Activated CD8-positive, alpha-beta memory T cell treated with anti-CD3 and anti-CD28 coated beads, Interleukin-2, amount 50 U/mL, for 1 hour (primary cell): ENCODE results near the gene PTPRE.

Experiments
- DNase-seq: peaks from one replicate; pipeline ENCODE4 v3.0.0-alpha.2; 2020; ENCODE audit errors: extremely low read depth

Gene PTPRE

DNA sequence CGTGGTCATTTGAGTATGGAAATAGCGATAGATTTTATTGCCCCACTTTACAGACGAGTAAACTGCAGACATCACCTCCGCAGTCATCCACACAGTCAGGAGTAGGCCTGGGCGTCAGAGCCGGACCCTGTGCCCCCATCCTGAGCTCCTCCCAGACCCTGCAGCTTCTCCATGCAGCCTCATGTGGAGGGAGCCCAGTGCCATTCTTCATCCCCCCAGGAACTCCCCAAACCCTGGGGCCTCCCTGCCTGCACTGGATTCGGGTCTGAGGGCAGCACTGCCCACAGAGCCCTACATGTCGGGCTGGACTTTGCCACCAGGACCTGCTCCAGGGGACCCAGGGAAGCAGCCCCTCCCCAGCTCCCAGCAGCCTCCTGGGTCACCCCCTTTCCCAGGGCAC, 118.5 kb downstream of the PTPRE start:
- no peak for DNase-seq

DNA sequence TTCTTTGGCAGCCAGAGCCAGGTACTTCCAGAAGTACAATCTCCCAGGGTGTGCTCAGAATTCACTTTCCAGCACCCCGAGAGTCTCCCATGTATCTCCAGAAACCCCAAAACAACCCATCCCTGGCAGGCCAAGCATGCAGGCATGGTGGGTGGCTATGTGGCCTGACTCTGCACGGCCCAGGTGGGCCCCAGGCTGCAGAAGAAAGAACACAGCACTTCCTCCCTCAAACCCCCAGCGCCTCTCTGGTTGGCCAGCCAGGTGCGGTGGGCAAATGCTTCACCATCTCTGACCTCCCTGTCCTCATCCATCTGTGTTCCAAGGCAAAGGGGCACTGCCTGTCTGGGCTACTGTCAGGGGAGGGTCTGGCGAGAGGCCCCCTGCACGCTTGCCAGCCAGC, 119.0 kb downstream of the PTPRE start:
- DNase-seq: no peak

DNA sequence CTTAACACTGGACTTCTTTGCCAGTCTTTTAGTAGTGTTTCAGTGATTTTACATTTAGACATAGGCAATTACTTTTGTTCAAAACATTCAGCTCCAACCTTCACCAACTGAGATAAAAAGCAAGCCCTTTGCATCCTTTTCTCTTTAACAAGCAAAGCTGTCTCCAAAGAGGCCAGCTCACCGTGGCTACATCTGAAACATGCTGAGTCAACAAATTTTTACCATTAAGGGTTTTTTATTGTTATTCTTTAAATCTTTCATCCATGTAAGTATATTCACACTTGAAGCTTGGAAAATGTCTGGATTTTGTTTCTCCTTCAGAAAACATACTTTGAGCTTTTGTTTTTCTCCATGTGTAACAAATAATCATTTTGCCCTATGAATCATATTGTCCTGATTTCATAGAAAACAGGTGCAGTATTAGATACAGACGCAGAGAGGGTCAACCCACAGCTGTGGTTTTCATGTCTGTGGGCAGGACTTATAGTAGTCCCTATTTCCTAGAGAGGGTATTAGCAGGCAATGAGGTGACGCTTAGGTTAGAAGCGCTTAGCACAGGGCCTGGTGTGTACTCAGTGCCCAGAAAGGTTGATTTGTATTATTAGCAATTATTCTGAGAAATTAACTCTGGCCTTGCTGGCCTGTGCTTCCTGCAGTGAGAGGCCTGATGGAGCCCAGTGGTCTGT, 119.9 kb downstream of the PTPRE start:
- no peak for DNase-seq

DNA sequence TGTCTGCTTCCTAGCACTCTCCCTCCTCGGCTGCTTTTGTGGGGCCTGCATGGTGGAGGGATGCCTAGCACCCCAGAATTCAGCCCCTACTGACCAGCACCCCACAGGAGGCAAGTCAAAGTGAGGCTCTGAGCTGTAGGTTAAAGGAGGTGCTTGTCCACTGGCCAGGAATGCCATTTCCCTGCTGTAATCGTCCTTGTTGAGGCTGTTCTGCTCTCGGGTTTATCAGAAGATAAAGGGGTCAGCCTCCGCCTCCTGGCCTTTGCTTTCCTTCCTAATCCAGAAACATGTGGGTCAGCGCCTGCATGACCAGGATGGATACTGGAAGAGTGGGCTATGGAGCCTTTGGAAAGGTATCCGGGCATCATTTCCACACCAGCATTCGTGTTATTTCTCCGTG, 120.4 kb downstream of the PTPRE start:
- DNase-seq: no peak

DNA sequence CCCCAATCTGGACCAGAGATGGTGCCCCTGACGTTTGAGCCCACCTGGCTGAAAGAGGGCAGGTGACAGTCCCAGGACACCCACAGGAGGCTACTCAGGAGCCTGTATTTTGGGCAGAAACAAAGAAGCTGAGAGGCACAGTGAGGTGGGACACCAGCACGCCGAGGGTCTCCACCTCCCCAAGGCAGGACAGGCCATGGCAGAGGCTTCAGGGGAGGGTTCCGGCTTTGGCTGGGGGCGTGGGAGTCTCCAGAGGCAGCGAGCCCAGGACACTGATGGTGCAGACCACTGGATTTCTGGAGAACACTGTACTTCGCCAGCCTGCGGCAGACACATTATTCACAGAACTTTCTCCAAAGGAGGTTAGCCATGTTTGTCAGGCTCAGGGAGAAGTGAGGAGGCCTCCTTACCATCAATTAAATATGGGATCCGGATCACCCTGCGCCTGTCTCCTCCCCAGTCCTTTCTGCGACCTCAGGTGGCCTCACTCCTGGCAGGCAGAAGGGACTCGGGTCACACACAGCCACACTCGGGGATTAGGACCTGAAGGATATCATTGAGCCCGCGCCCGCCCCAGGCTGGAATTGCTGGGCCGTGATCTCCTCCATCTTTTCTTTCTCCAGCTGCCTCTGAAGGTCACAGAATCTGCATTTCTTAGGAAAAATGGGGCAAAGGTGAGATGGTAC, 121.1 kb downstream of the PTPRE start:
- DNase-seq: no peak

DNA sequence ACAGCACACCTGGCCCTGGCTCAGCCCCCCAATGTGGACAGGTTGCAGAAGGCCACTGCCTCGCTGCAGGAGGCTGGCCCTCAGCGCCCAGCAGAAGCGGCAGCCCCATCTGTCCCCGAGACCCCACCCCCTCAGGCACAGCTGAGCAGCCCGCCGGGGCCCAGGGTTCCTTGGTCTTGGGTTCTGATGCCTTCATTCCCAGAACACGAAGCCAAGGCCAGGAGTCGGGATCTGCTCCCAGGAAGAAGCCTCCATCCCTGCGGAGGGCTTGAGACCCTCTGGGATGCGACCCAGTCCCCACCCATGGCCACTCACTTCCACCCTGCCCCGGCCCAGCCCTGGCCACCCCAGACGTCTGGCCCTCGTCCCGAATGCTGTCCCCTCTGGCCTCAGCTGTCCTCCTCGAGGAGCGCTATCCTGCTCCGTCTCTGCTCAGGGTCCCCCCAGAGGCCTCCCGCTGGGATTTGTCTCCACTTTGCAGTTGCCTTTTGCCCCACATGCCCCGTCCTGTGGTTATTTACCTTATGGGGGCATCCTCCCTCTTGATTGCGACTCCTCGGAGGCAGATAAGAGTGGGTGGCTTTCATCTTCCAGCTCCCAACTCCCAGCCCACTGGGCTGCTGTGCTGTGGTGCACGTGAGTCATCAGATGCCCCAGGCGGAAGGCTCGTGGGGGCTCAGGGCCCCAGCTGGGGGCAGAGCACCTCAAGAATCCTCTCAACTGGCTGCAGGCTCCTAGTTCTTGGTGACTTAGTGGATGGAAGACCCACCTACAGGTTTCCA, 121.8 kb downstream of the PTPRE start:
- DNase-seq: no peak

DNA sequence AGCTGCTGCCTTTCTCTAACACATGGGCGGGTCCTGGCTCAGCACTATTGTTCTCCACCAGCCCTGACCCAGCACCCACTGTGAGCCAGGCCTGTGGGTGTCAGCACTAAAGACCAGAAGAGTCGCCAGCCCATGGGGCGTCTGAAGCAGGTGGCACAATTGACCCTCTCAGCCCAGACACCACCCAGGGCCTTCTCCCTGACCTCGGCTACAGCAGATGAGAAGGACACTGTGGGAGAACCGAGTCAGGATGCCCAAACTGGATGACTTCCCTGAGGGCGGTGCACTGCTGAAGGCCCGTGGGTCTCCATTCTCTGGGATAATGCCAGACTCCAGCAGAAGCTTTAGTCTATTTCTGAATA, 122.4 kb downstream of the PTPRE start:
- DNase-seq: no peak

DNA sequence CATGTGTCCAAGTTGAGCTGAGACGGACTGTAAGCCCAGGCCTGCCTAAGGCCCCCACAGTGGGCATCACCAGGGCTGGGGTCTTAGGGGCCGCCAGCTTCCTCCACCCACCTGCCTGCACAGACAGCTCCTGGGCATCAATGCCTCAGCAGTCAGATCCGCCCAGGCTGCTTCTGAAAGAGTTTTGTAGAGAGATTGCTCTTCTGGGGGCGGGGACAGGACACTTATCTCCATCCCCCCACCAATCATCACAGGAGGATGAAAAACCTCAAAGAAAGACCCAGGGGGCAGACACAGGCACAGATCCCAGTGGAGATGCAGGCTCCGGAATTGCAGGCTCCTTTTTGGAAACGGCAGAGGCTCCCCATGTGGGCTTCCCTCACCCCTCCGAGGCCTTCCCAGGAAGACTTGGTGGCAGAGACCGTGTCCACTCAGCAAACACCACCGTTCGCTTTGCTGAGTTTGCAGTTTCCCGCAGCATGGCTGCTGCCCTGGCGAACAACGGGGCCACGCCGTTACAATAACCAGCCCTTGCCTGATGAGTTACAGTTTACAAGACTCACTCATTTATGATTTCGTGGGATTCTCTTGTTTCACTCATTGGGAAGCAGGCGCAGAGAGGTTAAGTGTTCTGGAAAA, 122.9 kb downstream of the PTPRE start:
- DNase-seq: no peak

DNA sequence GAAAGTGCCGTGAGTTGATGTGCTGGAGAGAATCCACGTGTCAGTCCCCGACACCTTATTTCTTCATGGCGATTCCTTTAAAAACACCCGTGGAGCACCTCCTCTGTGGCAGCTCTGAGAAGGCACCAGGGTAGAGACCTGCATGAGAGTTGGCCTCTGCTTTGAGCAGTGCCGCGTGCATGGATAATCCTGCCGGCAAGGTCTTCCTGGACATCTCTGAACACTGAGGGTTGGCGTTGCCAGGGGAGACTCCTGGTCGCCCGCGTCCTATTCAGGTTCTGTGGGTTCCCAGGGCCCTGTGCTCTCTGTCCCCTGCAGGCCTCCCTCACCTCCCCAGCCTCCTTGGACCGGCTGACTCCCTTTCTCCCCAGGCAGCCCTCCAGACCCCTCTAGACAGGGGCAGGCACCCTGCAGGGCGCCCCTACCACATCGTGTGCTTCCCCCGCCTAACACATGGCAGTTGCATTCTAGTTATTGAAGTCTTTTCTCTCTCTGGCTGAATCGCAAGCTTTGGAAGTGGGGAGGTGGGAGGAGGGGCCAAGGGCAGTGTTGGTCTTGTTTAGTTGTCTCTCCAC, 123.7 kb downstream of the PTPRE start:
- no peak for DNase-seq

DNA sequence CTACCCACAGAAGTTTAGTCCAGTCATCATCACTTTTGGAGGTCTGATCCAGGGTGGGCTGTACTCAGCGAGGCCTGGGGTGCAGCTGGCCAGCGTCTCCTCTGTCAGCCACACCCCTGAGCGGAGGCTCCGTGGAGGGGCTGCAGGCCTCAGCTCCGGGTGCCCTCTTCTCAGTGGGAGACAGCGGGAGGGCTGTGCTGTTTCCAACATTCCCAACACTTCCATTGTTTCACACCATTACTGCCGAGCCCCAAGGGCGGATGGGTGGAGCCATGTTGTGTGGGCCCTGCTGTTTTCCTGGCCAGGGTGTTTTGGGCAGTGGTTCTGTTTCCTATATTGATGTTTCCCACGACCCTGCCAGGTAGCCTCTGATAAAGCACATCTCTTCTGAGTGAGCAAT, 124.3 kb downstream of the PTPRE start:
- DNase-seq: no peak

DNA sequence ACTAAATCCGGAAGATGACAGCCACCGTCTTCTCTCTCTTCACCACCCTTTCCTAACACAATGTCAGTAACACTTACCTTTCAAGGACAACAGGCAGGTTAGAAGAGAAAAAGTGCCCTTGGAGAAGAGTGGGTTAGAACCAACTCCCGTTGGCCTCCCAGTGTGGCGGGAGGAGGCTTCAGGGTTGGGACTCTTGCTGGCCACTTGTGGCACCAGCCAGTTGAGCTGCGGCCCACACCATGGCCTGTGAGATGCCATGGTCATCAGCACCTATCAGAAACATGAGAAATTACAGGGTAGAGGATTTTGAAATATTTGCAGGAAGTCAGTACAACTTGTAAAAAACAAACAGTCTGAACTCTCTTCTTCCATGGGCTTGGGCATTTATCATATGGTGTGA, 125.6 kb downstream of the PTPRE start:
- DNase-seq: no peak

DNA sequence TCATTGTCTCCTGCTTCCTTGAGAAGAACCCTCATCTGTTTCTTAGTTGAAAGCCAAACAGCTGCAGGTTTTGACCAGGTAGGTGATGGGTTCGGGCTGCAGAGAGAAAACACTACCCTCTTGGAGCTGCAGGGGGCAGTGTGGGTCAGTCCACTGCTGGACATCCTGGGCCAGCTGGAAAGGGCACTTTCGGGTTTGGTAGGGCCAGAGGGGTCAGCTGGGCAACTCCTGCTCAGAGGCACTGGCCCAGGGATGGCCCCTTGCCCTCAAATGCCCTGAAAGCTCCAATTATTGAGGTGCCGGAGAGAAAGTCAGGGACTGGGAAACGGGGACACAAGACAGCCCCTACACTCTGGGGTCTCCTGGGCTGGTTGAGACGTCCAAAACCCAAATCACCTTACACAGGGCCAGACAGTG, 128.7 kb downstream of the PTPRE start:
- no peak for DNase-seq

DNA sequence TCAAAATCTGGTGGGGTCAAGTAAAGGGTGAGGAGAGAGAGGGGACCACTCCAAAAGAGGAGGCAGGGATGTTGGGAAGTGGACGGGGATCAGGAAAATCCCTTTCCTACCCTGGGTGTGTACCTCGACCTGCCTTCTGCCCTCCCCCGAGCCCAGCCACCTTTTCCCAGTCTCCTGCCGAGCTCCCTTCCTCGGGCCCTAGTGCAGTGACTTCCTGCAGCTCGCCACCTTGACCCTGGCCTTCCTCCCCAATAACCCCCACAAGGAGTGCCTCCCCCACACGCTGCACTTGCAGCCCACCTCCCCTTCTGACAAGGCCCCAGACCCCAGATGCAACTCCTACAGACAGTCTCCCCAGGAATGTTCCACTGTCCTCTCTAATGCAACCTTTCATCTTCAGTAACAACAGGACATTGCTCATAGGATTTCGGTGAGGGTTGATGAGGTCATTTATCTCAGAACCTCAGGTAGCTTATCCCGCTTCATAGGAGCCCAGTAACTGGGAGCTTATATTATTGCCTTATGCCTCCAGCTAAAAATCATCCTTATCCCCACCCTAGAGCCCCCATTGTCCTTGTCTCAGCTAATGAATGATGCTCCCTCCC, 129.2 kb downstream of the PTPRE start:
- no peak for DNase-seq

DNA sequence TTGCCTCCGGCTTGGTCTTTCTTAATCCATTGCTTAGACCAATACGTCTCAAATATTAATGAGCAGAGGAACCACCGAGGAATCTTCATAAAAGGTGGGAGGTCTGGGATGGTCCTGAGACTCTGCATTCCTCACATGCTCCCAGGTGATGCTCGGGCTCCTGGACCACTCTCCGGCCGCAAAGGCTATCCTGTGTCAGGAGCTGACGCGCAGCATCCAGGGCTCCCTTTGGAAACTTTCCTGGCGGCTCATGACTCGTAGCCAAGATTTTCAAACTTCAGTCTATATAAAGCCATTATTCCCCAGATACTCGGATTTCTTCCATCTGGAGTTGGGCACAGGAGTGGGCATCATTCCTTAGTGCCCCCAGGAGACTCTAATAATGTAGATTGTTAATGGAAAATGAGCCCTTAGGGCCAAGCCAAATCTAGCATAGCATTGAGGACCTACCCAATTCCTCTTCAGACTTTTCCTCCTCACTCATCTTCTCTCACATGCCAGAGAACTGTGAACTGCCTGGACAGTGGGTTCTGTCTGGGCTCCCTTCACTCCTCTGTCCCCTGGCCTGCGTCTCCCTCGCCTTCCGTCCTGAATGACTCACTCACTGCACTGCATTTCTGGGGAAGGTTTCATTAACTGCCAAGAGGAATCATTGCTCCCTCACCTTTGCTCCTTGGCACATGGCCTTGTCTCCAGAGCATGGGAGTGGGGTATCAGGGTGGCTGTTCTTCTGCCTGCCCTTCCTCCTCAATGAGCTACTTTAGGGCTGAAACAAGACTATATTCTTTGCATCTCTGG, 130.0 kb downstream of the PTPRE start:
- DNase-seq: no peak

DNA sequence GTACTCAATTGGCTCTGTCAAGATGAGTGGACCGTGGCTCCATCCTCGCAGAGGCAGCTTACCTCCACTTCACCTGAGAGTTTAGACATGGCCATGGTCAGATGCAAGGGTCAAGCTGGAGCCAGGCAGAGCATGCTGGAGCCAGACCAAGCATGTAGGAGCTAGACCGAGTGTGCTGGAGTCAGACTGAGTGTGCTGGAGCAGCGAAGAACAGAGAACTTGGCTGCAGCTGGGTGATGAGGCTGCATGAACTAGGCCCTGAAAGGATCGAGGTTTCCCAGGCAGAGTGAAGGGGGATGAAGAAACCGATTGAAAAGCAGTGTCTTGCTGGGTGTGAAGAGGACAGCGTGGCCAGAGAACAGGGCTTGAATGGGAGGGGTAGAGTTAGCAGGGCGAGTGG, 133.2 kb downstream of the PTPRE start:
- no peak for DNase-seq

DNA sequence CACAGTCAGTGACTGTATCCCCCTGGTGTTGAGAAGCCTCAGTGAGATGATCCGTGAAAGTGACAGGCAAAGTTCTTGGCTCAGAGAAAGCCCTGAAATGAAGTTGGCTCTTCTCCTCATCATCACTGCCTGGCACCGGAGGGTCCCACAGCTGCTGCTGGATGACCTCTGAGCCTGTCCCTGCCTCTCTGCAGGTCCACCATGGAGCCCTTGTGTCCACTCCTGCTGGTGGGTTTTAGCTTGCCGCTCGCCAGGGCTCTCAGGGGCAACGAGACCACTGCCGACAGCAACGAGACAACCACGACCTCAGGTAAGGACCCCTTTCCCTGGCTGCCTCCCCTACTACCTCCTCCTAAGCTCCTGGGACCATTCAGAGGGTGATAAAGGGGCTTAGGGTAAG, 133.8 kb downstream of the PTPRE start:
- DNase-seq: no peak

DNA sequence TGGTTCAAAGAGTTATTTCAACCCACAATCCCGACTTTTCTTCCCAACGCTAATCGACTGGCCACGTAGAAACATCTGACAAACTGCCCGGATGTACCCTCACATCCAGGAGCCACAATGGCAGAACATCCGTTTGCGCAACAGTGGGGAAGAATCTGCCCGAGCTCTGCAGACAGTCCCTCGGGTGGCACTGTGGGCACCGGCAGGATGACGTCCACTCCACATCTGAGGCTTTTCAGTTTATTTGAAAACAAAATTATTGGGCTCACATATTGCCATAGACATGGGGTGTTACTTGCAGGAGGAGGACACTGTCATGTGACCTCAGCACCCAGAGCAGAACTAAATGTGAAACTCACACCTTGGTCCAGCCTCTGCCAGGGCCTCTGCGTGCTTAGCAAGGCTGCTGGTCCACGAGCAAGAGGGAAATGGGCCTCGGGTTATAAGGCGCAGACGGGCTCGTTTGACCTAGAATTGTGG, 135.3 kb downstream of the PTPRE start:
- DNase-seq: no peak

DNA sequence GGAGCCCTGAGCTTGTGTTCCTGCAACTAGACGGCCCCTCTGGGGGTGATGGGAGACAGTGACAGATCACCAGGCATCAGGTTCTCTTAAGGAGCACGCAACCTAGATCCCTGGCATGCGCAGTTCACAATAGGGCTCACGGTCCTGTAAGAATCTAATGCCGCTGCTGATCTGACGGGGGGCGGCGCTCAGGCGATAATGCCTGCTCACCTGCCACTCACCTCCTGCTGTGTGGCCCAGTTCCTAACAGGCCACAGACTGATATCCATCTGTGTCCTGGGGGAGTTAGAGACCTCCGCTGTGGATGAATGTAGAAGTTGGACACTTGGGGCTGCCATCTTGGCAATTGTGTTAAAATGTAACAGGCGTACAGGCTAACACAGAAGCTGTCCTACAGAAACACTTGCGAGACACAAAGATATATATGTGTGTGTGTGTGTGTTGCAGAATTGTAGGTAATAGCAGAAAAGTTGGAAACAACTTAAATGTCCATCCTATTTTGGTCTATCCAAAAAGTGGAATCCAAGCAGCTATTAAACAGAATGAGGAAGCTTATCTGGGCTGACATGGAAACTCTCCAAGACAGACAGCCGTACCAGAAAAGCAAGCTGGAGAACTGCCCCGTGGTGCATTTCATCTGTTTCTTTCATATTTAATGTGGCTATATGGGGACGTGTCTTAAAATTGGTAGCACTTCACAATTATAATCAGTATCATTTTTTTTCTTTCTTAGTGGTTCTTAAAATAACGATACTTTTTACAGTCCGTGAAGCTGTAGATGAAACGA, 136.5 kb downstream of the PTPRE start:
- no peak for DNase-seq

DNA sequence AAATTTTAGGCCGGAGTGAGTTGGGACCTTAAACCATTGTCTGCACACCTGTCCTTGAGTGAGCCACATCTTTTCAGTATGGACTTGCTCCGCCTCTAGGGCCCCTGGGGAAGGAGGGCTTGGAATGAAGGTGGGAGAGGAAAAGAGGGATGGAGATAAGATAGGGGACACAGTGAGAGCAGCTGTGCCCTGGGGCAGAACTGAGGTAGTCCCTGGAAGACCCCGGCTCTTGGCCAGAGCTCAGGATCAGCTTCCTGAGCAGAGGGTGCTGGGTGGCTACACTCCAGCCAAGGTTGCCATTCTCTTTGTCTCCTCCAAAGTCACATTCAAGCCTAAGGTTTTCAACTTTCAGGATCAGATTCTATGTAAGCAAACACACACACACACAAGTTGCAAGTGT, 137.3 kb downstream of the PTPRE start:
- DNase-seq: no peak
